Prostate gland (tissue), 2 donors: Measurements from ENCODE around the gene LSM7.

Source experiments
- CTCF ChIP-seq, 4 experiments: fragments of 200-600 bp in 2 of 4; fragments of 450-650 bp in 2 of 4; sonication (generic) in 2 of 4; IDR thresholded peaks; 1 replicate in 3 of 4; 2 replicates in 1 of 4; pipeline ENCODE4 v1.5.1; 2016 to 2019; ENCODE audit warnings: antibody characterized with exemption in 4 of 4, mild to moderate bottlenecking in 2 of 4, moderate library complexity in 2 of 4
- POLR2A ChIP-seq: fragments of 450-650 bp; IDR thresholded peaks from one replicate; pipeline ENCODE4 v1.6.1; 2016; ENCODE audit warnings: antibody characterized with exemption, mild to moderate bottlenecking

DNA sequence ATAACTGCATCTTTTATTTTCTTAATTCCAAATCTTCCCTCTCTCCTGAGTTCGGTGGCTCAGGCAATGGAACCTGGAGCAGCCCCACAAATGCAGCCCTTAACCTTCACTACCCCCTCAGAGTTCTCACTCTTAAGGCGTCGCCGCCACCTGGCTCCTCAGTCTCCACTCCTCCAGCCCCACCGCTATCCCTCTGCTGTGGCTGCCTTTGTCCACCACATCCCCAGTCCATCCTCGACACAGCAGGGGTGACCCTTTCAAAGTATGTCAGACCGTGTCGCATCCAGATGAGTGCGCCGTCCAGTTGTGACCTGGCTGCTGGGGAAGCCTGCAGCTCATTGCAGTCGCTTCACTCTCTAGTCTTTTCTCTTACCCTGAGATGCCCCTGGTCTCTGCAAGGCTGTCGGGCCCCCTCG lies 1.1 kb upstream of the LSM7 start:
- TF ChIP-seq POLR2A = no peak
- TF ChIP-seq CTCF (IDR thresholded peaks at IDR 0.05) = no peak
